NOMO-1 (cell line): Measurements from ENCODE around the gene DSC3.
A peak's percentile ranks its signal among the peaks of the same experiment; 100 is the strongest.
"Not testable (repeated sequence)": the region's sequence is repeated elsewhere in the genome, so short reads cannot be mapped to it uniquely, and the experiment has no call there.

Source experiments
- DNase-seq, 2 experiments: peaks; one replicate each; lab custom pipeline; 2025; ENCODE audit not compliant: unreplicated experiment in 2 of 2; lab: John Stamatoyannopoulos, UW

DSC3 gene

GRCh38 chr18:30982285-30982992, 60.1 kb downstream of the DSC3 start:
- DNase-seq, result no peak

GRCh38 chr18:30978091-30978490, 64.5 kb downstream of the DSC3 start:
- not testable (repeated sequence) for DNase-seq

- peak in 1 of 2 experiments; percentile 25 for DNase-seq
Observed at GRCh38 chr18:30971338-30971956, 71.1 kb downstream of the DSC3 start.

GRCh38 chr18:30970196-30970816, 72.2 kb downstream of the DSC3 start:
- DNase-seq, result peak in 1 of 2 experiments; percentile 33

- DNase-seq, result no peak
Observed at GRCh38 chr18:30969670-30970170, 72.8 kb downstream of the DSC3 start.

- no peak for DNase-seq
Observed at GRCh38 chr18:30967701-30968100, 74.8 kb downstream of the DSC3 start.

- no peak for DNase-seq
Observed at GRCh38 chr18:30965237-30965636, 77.3 kb downstream of the DSC3 start.

GRCh38 chr18:30960661-30961060, 81.9 kb downstream of the DSC3 start:
- DNase-seq, result no peak

GRCh38 chr18:30957066-30957465, 85.5 kb downstream of the DSC3 start:
- DNase-seq, result no peak

- no peak for DNase-seq
Observed at GRCh38 chr18:30954262-30954661, 88.3 kb downstream of the DSC3 start.

GRCh38 chr18:30945761-30946160, 96.8 kb downstream of the DSC3 start:
- DNase-seq, result no peak

- DNase-seq, result no peak
Observed at GRCh38 chr18:30944773-30945417, 97.6 kb downstream of the DSC3 start.

- no peak for DNase-seq
Observed at GRCh38 chr18:30940952-30941539, 101.5 kb downstream of the DSC3 start.
